Gastroesophageal sphincter (tissue), 3 donors: Measurements from ENCODE around the gene DOCK7.

ENCODE experiments used
- POLR2A ChIP-seq, 2 donors: fragments of 450-650 bp; IDR thresholded peaks; one replicate each; pipeline ENCODE4 v1.6.1; 2017; ENCODE audit warnings: antibody characterized with exemption in 2 of 2, mild to moderate bottlenecking in 2 of 2, moderate library complexity in 1 of 2
- POLR2AphosphoS5 ChIP-seq: sonication (generic); formaldehyde crosslinking; IDR thresholded peaks from one replicate; pipeline ENCODE4 v1.6.1; 2017; ENCODE audit warnings: antibody characterized with exemption
- TF ChIP-seq, protein P1 (sequence below), 4 experiments: fragments of 200-600 bp in 2 of 4; fragments of 450-650 bp in 2 of 4; sonication (generic) in 1 of 4; IDR thresholded peaks; one replicate each; pipeline ENCODE4 v1.5.1; 2017 to 2019; ENCODE audit warnings: antibody characterized with exemption in 4 of 4, mild to moderate bottlenecking in 2 of 4, moderate library complexity in 2 of 4

- TF ChIP-seq POLR2AphosphoS5 (no peak), POLR2A (IDR thresholded peaks at IDR 0.05) (no peak)
- TF ChIP-seq, protein P1, sequence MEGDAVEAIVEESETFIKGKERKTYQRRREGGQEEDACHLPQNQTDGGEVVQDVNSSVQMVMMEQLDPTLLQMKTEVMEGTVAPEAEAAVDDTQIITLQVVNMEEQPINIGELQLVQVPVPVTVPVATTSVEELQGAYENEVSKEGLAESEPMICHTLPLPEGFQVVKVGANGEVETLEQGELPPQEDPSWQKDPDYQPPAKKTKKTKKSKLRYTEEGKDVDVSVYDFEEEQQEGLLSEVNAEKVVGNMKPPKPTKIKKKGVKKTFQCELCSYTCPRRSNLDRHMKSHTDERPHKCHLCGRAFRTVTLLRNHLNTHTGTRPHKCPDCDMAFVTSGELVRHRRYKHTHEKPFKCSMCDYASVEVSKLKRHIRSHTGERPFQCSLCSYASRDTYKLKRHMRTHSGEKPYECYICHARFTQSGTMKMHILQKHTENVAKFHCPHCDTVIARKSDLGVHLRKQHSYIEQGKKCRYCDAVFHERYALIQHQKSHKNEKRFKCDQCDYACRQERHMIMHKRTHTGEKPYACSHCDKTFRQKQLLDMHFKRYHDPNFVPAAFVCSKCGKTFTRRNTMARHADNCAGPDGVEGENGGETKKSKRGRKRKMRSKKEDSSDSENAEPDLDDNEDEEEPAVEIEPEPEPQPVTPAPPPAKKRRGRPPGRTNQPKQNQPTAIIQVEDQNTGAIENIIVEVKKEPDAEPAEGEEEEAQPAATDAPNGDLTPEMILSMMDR (IDR thresholded peaks at IDR 0.05): no peak
Observed at GRCh38 chr1:62437273-62437940, 250.8 kb downstream of the DOCK7 start.
